ENCODE measurements around the gene FAM3D.

- TF ChIP-seq ZNF449 (tag by site-specific recombination; IDR thresholded peaks at IDR 0.05) (no peak), ZBTB17 (tag by site-specific recombination; IDR thresholded peaks at IDR 0.05) (no peak), CTCF (tag by site-specific recombination; IDR thresholded peaks at IDR 0.05) (no peak), PRDM6 (tag by site-specific recombination; IDR thresholded peaks at IDR 0.05) (no peak), ZNF610 (tag by site-specific recombination; IDR thresholded peaks at IDR 0.05; ENCODE audit: borderline replicate concordance) (no peak), FEZF1 (tag by site-specific recombination; IDR thresholded peaks at IDR 0.05) (no peak), ZBTB1 (tag by site-specific recombination; IDR thresholded peaks at IDR 0.05) (no peak), ZNF248 (tag by site-specific recombination; IDR thresholded peaks at IDR 0.05) (no peak), TCF7L2 (IDR thresholded peaks at IDR 0.05; ENCODE audit: borderline replicate concordance, low read depth, low read length) (no peak), ZNF19 (tag by site-specific recombination; IDR thresholded peaks at IDR 0.05; ENCODE audit: low read depth) (no peak), REST (tag by site-specific recombination; IDR thresholded peaks at IDR 0.05) (no peak), BCL11A (tag by site-specific recombination; IDR thresholded peaks at IDR 0.05; ENCODE audit: low read depth) (no peak), ZNF776 (tag by site-specific recombination; IDR thresholded peaks at IDR 0.05; ENCODE audit: borderline replicate concordance) (no peak)
These were observed 33.3 kb downstream of the FAM3D start for GRCh38 chr3:58633157-58633865.
